GM19193 (cell line): ENCODE results near the gene UCMA.

Source experiments
- POLR2A ChIP-seq: IDR thresholded peaks from 4 replicates; pipeline ENCODE4 v1.6.1; 2011; ENCODE audit not compliant: insufficient read depth, insufficient read length; ENCODE audit errors: extremely low read depth

Gene UCMA

GRCh38 chr10:13206091-13206490, 28.1 kb downstream of the UCMA start:
- TF ChIP-seq POLR2A = no peak

DNA sequence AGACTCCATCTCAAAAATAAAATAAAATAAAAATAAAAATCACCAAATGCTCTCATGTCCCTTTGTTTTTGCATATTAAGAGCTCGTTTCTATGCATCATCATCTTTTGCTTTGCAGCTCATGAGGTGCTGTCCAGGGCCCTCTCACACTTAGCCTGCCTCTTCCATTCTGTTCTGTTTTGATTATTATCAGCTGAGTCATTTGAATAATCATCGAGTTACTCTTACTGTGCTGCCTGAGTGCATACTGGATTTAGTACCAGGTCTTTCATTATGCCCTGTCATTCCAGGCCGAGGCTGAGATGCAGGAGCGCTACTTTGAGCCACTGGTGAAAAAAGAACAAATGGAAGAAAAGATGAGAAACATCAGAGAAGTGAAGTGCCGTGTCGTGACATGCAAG, 33.0 kb downstream of the UCMA start:
- TF ChIP-seq POLR2A = no peak

DNA sequence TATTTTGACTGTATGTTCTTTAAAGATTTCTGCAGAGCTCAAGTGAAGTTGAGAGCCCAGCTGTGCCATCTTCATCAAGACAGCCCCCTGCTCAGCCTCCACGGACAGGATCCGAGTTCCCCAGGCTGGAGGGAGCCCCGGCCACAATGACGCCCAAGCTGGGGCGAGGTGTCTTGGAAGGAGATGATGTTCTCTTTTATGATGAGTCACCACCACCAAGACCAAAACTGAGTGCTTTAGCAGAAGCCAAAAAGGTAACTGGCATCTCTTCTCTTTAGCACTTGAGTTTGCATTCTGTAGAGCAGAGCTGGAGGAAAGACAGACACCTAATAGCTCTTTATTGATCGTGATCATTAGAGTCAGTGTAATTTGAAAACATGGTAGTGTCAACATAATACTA, 39.2 kb downstream of the UCMA start:
- TF ChIP-seq POLR2A = no peak

DNA sequence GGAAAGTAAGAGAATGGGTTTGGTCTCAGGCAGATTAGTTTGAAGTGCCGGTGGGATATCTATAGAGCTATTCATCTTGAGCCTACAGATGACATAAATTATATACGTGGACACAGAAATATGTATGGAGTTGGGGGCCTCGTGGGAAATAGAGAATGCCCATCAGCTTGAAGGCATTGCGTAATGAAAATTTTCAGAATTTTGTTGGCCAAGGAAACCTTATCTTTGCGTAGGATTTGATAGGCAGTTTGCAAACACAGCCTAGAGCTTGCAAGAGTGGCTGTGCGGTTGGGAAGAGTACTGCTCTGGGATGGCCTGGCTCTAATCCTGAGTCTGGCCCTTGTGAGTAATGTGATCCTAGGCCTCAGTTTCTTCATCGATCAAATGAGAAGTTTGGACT, 40.5 kb downstream of the UCMA start:
- no peak for TF ChIP-seq POLR2A

- no peak for TF ChIP-seq POLR2A
Observed at GRCh38 chr10:13191362-13191761, 42.8 kb downstream of the UCMA start.

GRCh38 chr10:13190816-13191215, 43.4 kb downstream of the UCMA start:
- no peak for TF ChIP-seq POLR2A

GRCh38 chr10:13189961-13190360, 44.2 kb downstream of the UCMA start:
- TF ChIP-seq POLR2A = no peak

DNA sequence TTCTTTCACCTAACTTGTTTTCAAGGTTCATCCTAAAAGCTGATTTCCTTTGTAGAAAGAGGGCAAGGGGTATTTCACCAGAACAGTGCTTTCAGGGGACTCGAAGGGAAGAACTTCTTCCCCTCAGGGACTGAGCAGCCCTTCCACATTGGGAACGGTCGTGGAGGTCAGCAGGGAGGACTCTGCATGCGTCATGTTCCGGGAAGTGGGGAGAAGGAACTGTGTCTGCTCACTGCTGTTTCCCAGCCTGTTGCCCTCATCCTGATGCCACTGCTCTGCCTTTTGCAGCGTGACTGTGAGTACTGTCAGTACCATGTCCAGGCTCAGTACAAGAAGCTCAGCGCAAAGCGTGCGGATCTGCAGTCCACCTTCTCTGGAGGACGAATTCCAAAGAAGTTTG, 45.6 kb downstream of the UCMA start:
- no peak for TF ChIP-seq POLR2A

GRCh38 chr10:13187135-13187534, 47.0 kb downstream of the UCMA start:
- TF ChIP-seq POLR2A = no peak

DNA sequence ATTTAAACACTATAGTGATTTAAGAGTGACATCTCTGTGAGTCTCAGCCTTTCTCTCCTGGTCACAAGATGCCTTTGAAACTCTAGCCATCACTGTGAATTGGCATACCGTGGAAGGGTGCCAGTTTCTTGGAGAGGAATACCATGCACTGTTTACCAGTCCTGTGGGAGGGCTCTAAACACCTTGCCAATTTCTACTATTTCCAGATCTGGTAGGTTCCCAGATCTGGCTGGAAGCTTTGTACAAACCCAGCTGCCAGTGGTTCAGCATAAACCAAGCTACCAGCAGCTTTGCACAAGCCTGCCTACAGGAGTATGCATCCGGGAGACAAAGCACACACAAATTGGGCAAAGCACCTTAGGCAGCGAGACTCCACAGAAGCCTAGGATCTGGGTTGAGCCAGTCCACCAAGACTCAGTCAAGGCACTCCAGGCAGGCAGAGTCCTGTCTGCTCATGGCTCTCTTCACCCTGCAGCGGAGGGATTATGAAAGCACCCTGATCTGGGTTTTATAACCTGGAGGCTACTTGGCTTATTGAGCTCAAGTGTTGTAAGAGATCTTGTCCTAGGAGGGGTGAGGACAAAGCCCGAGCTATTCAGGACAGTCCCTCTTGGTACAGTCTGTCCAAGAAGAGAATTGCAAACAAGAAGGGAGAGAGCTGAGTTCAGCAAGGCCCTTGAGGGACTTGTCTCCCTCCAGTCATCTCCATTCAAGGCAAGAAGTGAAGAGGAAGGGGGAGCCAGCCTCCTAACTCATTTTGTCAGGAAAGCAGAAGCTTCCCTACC, 49.3 kb downstream of the UCMA start:
- TF ChIP-seq POLR2A = no peak

GRCh38 chr10:13184276-13184675, 49.9 kb downstream of the UCMA start:
- TF ChIP-seq POLR2A = no peak

GRCh38 chr10:13183625-13184024, 50.5 kb downstream of the UCMA start:
- TF ChIP-seq POLR2A = no peak

GRCh38 chr10:13182424-13182823, 51.8 kb downstream of the UCMA start:
- TF ChIP-seq POLR2A = no peak

GRCh38 chr10:13180788-13181187, 53.4 kb downstream of the UCMA start:
- no peak for TF ChIP-seq POLR2A

DNA sequence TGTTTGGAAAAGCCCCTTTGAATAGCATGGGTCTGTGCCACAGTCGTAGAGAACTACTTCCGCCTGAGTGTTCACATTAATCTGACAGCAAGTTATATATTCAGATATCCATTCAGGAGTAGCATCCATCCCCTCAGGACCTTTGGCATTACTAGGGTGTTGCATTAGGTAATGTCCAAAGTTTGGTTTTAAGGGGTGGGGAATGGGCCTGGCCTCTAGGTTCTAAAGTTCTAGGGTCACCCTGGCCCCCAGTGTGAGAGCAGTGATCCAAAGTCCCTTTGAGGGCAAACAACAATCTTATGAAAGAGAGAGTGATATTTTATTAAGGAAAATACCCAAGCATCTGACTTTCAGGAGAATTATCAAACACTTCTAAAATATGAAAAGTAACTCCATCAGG, 60.6 kb downstream of the UCMA start:
- no peak for TF ChIP-seq POLR2A
